GM19193 (cell line): ENCODE results near the gene FAF1.

Experiments used
- POLR2A ChIP-seq: IDR thresholded peaks from 4 replicates; pipeline ENCODE4 v1.6.1; 2011; ENCODE audit not compliant: insufficient read depth, insufficient read length; ENCODE audit errors: extremely low read depth

The FAF1 gene

DNA sequence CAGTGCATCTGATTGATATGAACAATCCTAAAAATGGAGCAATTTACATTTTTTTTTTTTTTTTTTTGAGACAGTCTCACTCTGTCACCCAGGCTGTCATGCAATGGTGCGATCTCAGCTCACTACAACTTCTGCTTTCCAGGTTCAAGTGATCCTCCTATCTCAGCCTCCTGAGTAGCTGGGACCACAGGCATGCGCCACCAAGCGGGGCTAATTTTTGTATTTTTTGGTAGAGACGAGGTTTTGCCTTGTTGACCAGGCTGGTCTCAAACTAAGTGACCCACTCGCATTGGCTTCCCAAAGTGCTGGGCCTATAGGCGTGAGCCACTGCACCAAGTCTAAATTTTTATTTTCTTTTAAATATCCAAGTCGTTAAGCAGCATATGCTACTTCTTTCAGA, 109.0 kb downstream of the FAF1 start:
- no peak for TF ChIP-seq POLR2A

GRCh38 chr1:50847303-50847702, 112.8 kb downstream of the FAF1 start:
- TF ChIP-seq POLR2A, result no peak

DNA sequence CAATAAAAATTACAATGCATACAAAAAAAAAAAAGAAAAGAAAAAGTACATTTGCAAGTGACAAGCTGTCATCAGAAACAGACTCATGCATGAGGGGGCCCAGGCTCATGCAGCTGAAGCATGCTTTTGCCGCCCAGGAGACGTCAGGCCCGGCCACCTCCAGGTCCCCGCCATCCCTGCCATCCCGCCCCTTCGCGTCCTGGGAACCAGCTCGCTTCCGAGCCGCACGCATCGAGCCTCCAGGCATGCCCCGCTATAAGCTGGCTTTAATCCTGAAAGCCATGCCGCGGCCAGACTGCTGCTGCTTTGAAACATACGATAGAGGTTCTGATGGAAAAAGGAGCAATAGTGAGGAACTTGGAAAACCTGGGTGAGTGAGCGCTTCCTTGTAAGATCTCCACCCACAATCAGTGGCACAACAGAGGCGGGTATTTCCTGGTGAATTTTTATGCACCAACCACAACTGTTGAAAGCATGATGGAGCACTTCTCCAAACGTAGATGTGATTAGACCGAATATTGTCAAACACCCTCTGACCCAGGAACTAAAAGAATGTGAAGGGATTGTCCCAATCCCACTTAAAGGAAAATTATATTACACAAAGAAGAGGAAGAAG, 113.7 kb downstream of the FAF1 start:
- no peak for TF ChIP-seq POLR2A

- TF ChIP-seq POLR2A, result no peak
Observed at GRCh38 chr1:50841791-50842387, 118.2 kb downstream of the FAF1 start.

GRCh38 chr1:50836117-50836516, 124.0 kb downstream of the FAF1 start:
- TF ChIP-seq POLR2A, result no peak

- no peak for TF ChIP-seq POLR2A
Observed at GRCh38 chr1:50833216-50833615, 126.9 kb downstream of the FAF1 start.

DNA sequence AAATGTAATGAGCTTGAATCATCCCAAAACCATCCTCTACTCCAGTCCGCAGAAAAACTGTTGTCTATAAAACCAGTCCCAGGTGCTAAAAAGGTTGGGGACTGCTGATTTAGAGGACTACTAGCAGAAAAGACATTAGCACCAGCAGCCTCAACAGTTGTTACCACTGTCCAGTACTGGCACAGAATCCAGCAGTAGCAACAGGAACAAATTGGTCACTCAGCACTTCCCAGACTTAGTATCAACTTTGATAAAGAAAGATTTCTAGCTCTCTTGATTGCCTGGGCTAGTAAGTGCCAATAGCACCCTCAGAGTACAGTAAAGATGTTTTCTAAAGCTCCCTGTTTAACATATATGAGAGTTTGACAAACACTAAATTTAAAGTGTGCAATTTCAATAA, 127.9 kb downstream of the FAF1 start:
- TF ChIP-seq POLR2A, result no peak

- TF ChIP-seq POLR2A, result no peak
Observed at GRCh38 chr1:50831300-50832061, 128.6 kb downstream of the FAF1 start.

DNA sequence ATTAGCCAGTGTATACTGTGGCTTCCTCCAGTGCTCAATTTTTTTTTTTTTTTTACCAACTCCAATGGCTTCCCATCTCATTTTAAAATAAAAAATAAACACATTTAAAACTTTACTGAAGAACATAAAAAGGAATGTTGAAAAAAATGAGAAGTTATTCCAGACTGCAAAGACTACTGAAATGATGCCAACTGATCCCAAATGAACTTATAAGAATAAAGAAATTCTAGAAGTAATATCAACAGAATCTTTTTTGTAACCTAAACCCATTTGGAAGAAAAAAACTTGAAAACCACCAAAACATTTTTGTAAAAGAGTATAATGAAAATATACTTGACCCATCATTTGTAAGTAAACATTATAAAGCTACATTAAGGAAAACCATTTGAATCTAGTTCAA, 129.4 kb downstream of the FAF1 start:
- no peak for TF ChIP-seq POLR2A

- no peak for TF ChIP-seq POLR2A
Observed at GRCh38 chr1:50829014-50829958, 130.8 kb downstream of the FAF1 start.

GRCh38 chr1:50827546-50827945, 132.5 kb downstream of the FAF1 start:
- no peak for TF ChIP-seq POLR2A

GRCh38 chr1:50822035-50822776, 137.9 kb downstream of the FAF1 start:
- no peak for TF ChIP-seq POLR2A

- TF ChIP-seq POLR2A, result no peak
Observed at GRCh38 chr1:50820545-50820944, 139.5 kb downstream of the FAF1 start.

DNA sequence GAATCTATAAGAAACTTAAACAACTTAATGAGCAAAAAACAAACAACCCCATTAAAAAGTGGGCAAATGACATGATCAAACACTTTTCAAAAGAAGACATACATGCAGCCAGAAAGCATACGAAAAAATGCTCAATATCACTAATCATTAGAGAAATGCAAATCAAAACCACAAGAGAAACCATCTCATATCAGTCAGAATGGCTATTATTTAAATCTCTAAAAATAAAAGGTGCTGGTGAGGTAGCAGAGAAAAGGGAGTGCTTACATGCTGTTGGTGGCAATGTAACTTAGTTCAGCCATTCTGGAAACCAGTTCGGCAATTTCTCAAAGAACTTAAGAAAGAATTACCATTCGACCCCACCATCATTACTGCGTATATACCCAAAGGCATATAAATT, 147.7 kb downstream of the FAF1 start:
- no peak for TF ChIP-seq POLR2A
